OCI-LY7 (cell line): ENCODE results near the gene WDR35.

ENCODE experiments used
- EZH2phosphoT487 ChIP-seq: fragments of 200-600 bp; sonication (generic); IDR thresholded peaks from 2 replicates; pipeline ENCODE4 v1.6.1; 2018; ENCODE audit warnings: low read depth, borderline replicate concordance, mild to moderate bottlenecking, mixed run types, antibody characterized with exemption, low read length, moderate library complexity, mixed read lengths
- TF ChIP-seq, protein P1 (sequence below): fragments of 200-600 bp; sonication (generic); conservative IDR thresholded peaks from 2 replicates; pipeline ENCODE4 v1.5.1; 2014; ENCODE audit warnings: mild to moderate bottlenecking, antibody characterized with exemption, low read length, moderate library complexity, mixed read lengths

- TF ChIP-seq, protein P1, sequence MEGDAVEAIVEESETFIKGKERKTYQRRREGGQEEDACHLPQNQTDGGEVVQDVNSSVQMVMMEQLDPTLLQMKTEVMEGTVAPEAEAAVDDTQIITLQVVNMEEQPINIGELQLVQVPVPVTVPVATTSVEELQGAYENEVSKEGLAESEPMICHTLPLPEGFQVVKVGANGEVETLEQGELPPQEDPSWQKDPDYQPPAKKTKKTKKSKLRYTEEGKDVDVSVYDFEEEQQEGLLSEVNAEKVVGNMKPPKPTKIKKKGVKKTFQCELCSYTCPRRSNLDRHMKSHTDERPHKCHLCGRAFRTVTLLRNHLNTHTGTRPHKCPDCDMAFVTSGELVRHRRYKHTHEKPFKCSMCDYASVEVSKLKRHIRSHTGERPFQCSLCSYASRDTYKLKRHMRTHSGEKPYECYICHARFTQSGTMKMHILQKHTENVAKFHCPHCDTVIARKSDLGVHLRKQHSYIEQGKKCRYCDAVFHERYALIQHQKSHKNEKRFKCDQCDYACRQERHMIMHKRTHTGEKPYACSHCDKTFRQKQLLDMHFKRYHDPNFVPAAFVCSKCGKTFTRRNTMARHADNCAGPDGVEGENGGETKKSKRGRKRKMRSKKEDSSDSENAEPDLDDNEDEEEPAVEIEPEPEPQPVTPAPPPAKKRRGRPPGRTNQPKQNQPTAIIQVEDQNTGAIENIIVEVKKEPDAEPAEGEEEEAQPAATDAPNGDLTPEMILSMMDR, result no peak
- TF ChIP-seq EZH2phosphoT487, result no peak
Measured at GRCh38 chr2:20013126-20013849, 23.4 kb upstream of the WDR35 start.
